Glutamatergic neuron (in vitro differentiated cells): ENCODE measurements around the gene MYL11. TPM values are rescaled to one million over a fixed set of nuclear protein-coding genes. Genes with fewer than 3 reads are reported as not detected.
A peak's percentile ranks its signal among the peaks of the same experiment; 100 is the strongest.

ENCODE experiments used
- DNase-seq: peaks from one replicate; pipeline ENCODE4 v3.0.0; 2022
- H3K27ac Mint-ChIP-seq: one replicate; pipeline ENCODE4 v1.8.0; 2020; ENCODE audit warnings: mild to moderate bottlenecking, mixed read lengths, inconsistent platforms; ENCODE audit not compliant: unreplicated experiment
- H3K27me3 Mint-ChIP-seq: one replicate; pipeline ENCODE4 v1.8.0; 2020; ENCODE audit warnings: mild to moderate bottlenecking, moderate library complexity, mixed read lengths, inconsistent platforms; ENCODE audit not compliant: unreplicated experiment
- H3K36me3 Mint-ChIP-seq: one replicate; pipeline ENCODE4 v1.8.0; 2020; ENCODE audit warnings: mild to moderate bottlenecking, mixed read lengths, inconsistent platforms; ENCODE audit not compliant: unreplicated experiment
- H3K4me1 Mint-ChIP-seq: one replicate; pipeline ENCODE4 v1.8.0; 2020; ENCODE audit warnings: mild to moderate bottlenecking, low read depth, mixed read lengths, inconsistent platforms; ENCODE audit not compliant: unreplicated experiment
- H3K4me3 Mint-ChIP-seq: one replicate; pipeline ENCODE4 v1.8.0; 2020; ENCODE audit warnings: mild to moderate bottlenecking, mixed read lengths, inconsistent platforms; ENCODE audit not compliant: unreplicated experiment
- H3K9me3 Mint-ChIP-seq: one replicate; pipeline ENCODE4 v1.8.0; 2020; ENCODE audit warnings: mild to moderate bottlenecking, moderate library complexity, mixed read lengths, inconsistent platforms; ENCODE audit not compliant: unreplicated experiment
- CTCF ChIP-seq: fragments of 200-600 bp; sonication (generic); IDR thresholded peaks from one replicate; pipeline ENCODE4 v1.5.0; 2021; ENCODE audit not compliant: partially characterized antibody, unreplicated experiment
- total RNA-seq: library from RNA; stranded (reverse); fragmentation: NEBNext Ultra II Directional; extraction: Animal tissue kit (Norgen Biotek cat#: 25700); gene quantifications from one replicate; pipeline ENCODE4 v1.2.1, GENCODE V29; 2021; ENCODE audit not compliant: unreplicated experiment

The MYL11 gene
- total RNA-seq, 1 donor from 2014 or later: not detected

GRCh38 chr16:30369091-30369937 is 5.3 kb upstream of the MYL11 start:
- DNase-seq: peak; percentile 60
- H3K27ac Mint-ChIP-seq: peak overlapping the region; percentile 77
- TF ChIP-seq CTCF: no peak
- H3K9me3 Mint-ChIP-seq: peaks cover 20% of the 10 kb centered on the region
- H3K27me3 Mint-ChIP-seq: peaks cover 27% of the 10 kb centered on the region
- H3K4me3 Mint-ChIP-seq: peak overlapping the region; percentile 98
- peaks cover 3% of the 10 kb centered on the region for H3K36me3 Mint-ChIP-seq
- H3K4me1 Mint-ChIP-seq: peaks cover 36% of the 10 kb centered on the region

- H3K27me3 Mint-ChIP-seq: peaks cover 27% of the 10 kb centered on the region
- peak; percentile 29 for TF ChIP-seq CTCF
- no peak overlapping the region for H3K27ac Mint-ChIP-seq
- DNase-seq: no peak
- H3K4me1 Mint-ChIP-seq: peaks cover 36% of the 10 kb centered on the region
- H3K4me3 Mint-ChIP-seq: no peak overlapping the region
- peaks cover 22% of the 10 kb centered on the region for H3K9me3 Mint-ChIP-seq
- peaks cover 3% of the 10 kb centered on the region for H3K36me3 Mint-ChIP-seq
Observed at GRCh38 chr16:30369938-30370455, 4.6 kb upstream of the MYL11 start.

- H3K4me1 Mint-ChIP-seq: peaks cover 36% of the 10 kb centered on the region
- H3K27me3 Mint-ChIP-seq: peaks cover 24% of the 10 kb centered on the region
- H3K4me3 Mint-ChIP-seq: peak within 1 kb of the TSS; percentile 98
- H3K27ac Mint-ChIP-seq: peak within 1 kb of the TSS; percentile 100
- peak; percentile 42 for TF ChIP-seq CTCF
- H3K36me3 Mint-ChIP-seq: peaks cover 3% of the 10 kb centered on the region
- peaks cover 22% of the 10 kb centered on the region for H3K9me3 Mint-ChIP-seq
- DNase-seq: peak; percentile 98
Observed at GRCh38 chr16:30370456-30371247, 4.0 kb upstream of the MYL11 start, which contains the start of gene TBC1D10B. Gene TBC1D10B (minus strand): TSS chr16:30370494. CDS start chr16:30370183, 311 bp downstream.

DNA sequence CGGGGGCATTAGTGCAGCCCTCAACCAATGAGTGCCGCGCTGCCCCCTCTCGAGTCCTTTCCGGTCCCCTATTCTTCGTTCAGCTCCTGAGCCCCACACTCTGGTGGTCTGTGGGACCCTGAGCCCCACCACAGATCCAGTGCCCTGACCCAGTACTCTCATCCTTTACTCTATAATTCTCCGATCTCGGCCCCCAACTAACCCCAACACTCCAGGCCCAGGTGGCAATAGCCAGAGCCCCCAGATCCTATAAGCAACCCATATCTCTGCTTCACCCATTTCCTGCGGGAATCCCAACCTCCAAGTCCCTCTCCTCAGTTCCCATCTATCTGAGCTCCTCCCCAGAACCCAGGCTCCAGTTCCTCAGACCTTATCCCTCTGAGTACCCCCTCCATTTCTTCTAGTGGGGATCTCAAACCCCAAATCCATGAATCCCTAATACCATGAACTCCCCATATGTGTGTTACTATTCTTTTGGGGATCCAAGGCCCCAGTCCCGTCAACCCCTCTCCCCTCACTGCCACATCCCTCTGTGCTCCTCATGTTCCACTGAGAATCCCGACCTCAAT is 3.3 kb upstream of the MYL11 start:
- no peak for DNase-seq

More for the DNA sequence above, 3.3 kb upstream of the MYL11 start:
- TF ChIP-seq CTCF: no peak
- Mint-ChIP-seq H3K9me3 (peaks cover 22% of the 10 kb centered on the region), H3K4me1 (peaks cover 36% of the 10 kb centered on the region), H3K27me3 (peaks cover 24% of the 10 kb centered on the region), H3K27ac (peak overlapping the region; percentile 100), H3K4me3 (peak overlapping the region; percentile 88), H3K36me3 (peaks cover 3% of the 10 kb centered on the region)
